GM23338 (cell line): ENCODE data around the gene ZNF697. TPM values are rescaled to one million over a fixed set of nuclear protein-coding genes. Genes with fewer than 3 reads are reported as not detected.
"Not testable (repeated sequence)": the region's sequence is repeated elsewhere in the genome, so short reads cannot be mapped to it uniquely, and the experiment has no call there.

ENCODE experiments used
- ATAC-seq: fragments of 200-7000 bp; cut with Tn5 transposase; 3 replicates; pipeline ENCODE4 v1.9.1; 2020
- DNase-seq: peaks from one replicate; pipeline ENCODE4 v3.0.0-alpha.2; 2015; ENCODE audit warnings: low spot score
- H2AFZ ChIP-seq: fragments of 200-600 bp; sonication (generic); 2 replicates; pipeline ENCODE4 v1.8.0; 2016; ENCODE audit warnings: antibody characterized with exemption, mild to moderate bottlenecking, moderate library complexity
- H3F3A ChIP-seq: fragments of 200-600 bp; sonication (generic); replicated peaks from 2 replicates; pipeline ENCODE4 v1.8.0; 2017; ENCODE audit warnings: antibody characterized with exemption, mixed run types, low read depth
- H3K27ac ChIP-seq: fragments of 200-600 bp; sonication (generic); 2 replicates; pipeline ENCODE4 v1.6.1; 2016; ENCODE audit warnings: low read depth
- H3K27me3 ChIP-seq: fragments of 200-600 bp; sonication (generic); 2 replicates; pipeline ENCODE4 v1.8.0; 2016; ENCODE audit warnings: mild to moderate bottlenecking, mixed run types, moderate library complexity; ENCODE audit not compliant: insufficient read depth
- H3K36me3 ChIP-seq: fragments of 200-600 bp; sonication (generic); 2 replicates; pipeline ENCODE4 v1.8.0; 2016; ENCODE audit warnings: mild to moderate bottlenecking; ENCODE audit not compliant: insufficient read depth
- H3K4me1 ChIP-seq: fragments of 200-600 bp; sonication (generic); 2 replicates; pipeline ENCODE4 v1.8.0; 2016; ENCODE audit warnings: mild to moderate bottlenecking, moderate library complexity; ENCODE audit not compliant: insufficient read depth
- H3K4me2 ChIP-seq: fragments of 200-600 bp; sonication (generic); 2 replicates; pipeline ENCODE4 v1.7.1; 2017; ENCODE audit warnings: mixed run types
- H3K4me3 ChIP-seq: fragments of 200-600 bp; sonication (generic); 2 replicates; pipeline ENCODE4 v1.6.1; 2016; ENCODE audit warnings: mixed run types
- H3K79me2 ChIP-seq: fragments of 200-600 bp; sonication (generic); replicated peaks from 2 replicates; pipeline ENCODE4 v1.8.0; 2017; ENCODE audit warnings: mild to moderate bottlenecking; ENCODE audit not compliant: insufficient read depth
- H3K9me2 ChIP-seq: fragments of 200-600 bp; sonication (generic); 2 replicates; pipeline ENCODE4 v1.8.0; 2017; ENCODE audit not compliant: insufficient read depth
- H4K20me1 ChIP-seq: fragments of 200-600 bp; sonication (generic); replicated peaks from 2 replicates; pipeline ENCODE4 v1.8.0; 2017; ENCODE audit warnings: mild to moderate bottlenecking; ENCODE audit not compliant: insufficient read depth
- H3K27ac Mint-ChIP-seq: 2 replicates; pipeline ENCODE4 v1.8.0; 2020; ENCODE audit warnings: inconsistent platforms, mild to moderate bottlenecking, moderate library complexity, mixed read lengths
- H3K27me3 Mint-ChIP-seq: 3 replicates; pipeline ENCODE4 v1.8.0; 2022; ENCODE audit warnings: low read depth, mild to moderate bottlenecking, moderate library complexity, mixed read lengths, inconsistent platforms; ENCODE audit not compliant: insufficient read depth, poor library complexity
- H3K36me3 Mint-ChIP-seq: 3 replicates; pipeline ENCODE4 v1.8.0; 2021; ENCODE audit warnings: low read depth, mild to moderate bottlenecking, inconsistent platforms, moderate library complexity, mixed read lengths
- H3K4me1 Mint-ChIP-seq: 3 replicates; pipeline ENCODE4 v1.8.0; 2020; ENCODE audit warnings: mild to moderate bottlenecking, inconsistent platforms, mixed read lengths
- H3K4me3 Mint-ChIP-seq: 3 replicates; pipeline ENCODE4 v1.8.0; 2021; ENCODE audit warnings: moderate library complexity, mild to moderate bottlenecking, inconsistent platforms, mixed read lengths
- H3K9me3 Mint-ChIP-seq: 3 replicates; pipeline ENCODE4 v1.8.0; 2020; ENCODE audit warnings: moderate library complexity, mild to moderate bottlenecking, inconsistent platforms, mixed read lengths
- CREB1 ChIP-seq: fragments of 250-450 bp; sonication (Bioruptor Pico); IDR thresholded peaks from 2 replicates; pipeline ENCODE4 v1.5.0; 2020; ENCODE audit warnings: low read depth, mild to moderate bottlenecking, moderate library complexity
- EZH2 ChIP-seq: fragments of 200-600 bp; sonication (generic); IDR thresholded peaks from one replicate; pipeline ENCODE4 v1.8.0; 2017; ENCODE audit warnings: antibody characterized with exemption, mild to moderate bottlenecking, low read depth; ENCODE audit not compliant: unreplicated experiment
- NANOG ChIP-seq: IDR thresholded peaks from 2 replicates; pipeline ENCODE4 v1.6.1; 2016; ENCODE audit warnings: antibody characterized with exemption, borderline replicate concordance
- STAT1 ChIP-seq: IDR thresholded peaks from one replicate; pipeline ENCODE4 v1.6.1; 2016; ENCODE audit warnings: antibody characterized with exemption; ENCODE audit not compliant: unreplicated experiment
- ZNF114 ChIP-seq: fragments of 250-450 bp; sonication (Bioruptor Pico); IDR thresholded peaks from 2 replicates; pipeline ENCODE4 v1.5.0; 2020; ENCODE audit warnings: mild to moderate bottlenecking, moderate library complexity
- polyA plus RNA-seq: library from polyadenylated mRNA; unstranded; fragments of >200 nt; fragmentation: Nextera tagmentation; extraction: Ambion mirVana; gene quantifications from 2 replicates; pipeline ENCODE4 v1.2.1, GENCODE V29; 2016
- total RNA-seq: library from RNA; depleted of rRNA; stranded (reverse); fragments of >200 nt; shearing (Covaris generic); gene quantifications from 2 replicates; pipeline ENCODE4 v1.2.3, GENCODE V29; 2014
- TF ChIP-seq, protein P1 (sequence below): IDR thresholded peaks from one replicate; pipeline ENCODE4 v1.6.1; 2018; ENCODE audit warnings: antibody characterized with exemption; ENCODE audit not compliant: unreplicated experiment
- TF ChIP-seq, protein P2 (sequence below): IDR thresholded peaks from 2 replicates; pipeline ENCODE4 v1.6.1; 2016; ENCODE audit warnings: antibody characterized with exemption
- TF ChIP-seq, protein P3 (sequence below), 2 experiments: fragments of 200-600 bp in 1 of 2; sonication (generic) in 1 of 2; conservative IDR thresholded peaks; 2 replicates each; pipeline versions ENCODE4 v1.5.1 to v1.6.1; 2016 to 2017; ENCODE audit warnings: antibody characterized with exemption in 2 of 2, low read depth in 2 of 2, mild to moderate bottlenecking in 2 of 2, moderate library complexity in 1 of 2

The ZNF697 gene
- total and polyA plus RNA-seq, 2 experiments from 2014 or later, result 5.4 to 32.0 TPM

DNA sequence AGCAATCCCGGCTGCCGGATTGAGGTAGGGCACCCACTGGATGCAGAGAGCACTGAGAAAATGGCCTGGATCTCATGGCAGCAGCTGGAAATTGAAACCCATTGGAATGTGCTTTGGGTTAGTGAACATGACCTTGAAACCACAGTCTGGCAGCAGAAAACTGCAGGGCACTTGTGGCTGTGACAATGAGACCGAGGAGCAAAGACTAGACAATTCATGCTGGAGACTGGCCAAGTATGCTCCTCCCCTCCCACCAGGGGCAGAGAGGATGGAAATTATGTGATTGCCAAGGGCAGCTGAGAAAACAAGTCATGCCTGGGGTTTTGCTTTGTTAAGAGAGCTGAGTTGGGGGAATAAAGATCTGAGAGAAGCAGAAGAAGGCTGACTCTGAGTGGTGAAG, 60.7 kb downstream of the ZNF697 start:
- peaks cover 3% of the 10 kb centered on the region for H3K27me3 Mint-ChIP-seq
- DNase-seq (no peak), ATAC-seq (no peak)
- Histone ChIP-seq H3K79me2 (no peaks in the 10 kb centered on the region), H2AFZ (no peak overlapping the region), H3K27me3 (no peaks in the 10 kb centered on the region), H3K4me1 (no peaks in the 10 kb centered on the region), H3K9me2 (no peaks in the 10 kb centered on the region), H4K20me1 (no peaks in the 10 kb centered on the region), H3F3A (no peaks in the 10 kb centered on the region), H3K4me2 (no peak overlapping the region), H3K27ac (no peak overlapping the region), H3K4me3 (no peak overlapping the region), H3K36me3 (no peaks in the 10 kb centered on the region)
- no peaks in the 10 kb centered on the region for H3K4me1 Mint-ChIP-seq
- TF ChIP-seq NANOG (no peak), CREB1 (CRISPR knock-in tag) (no peak), EZH2 (no peak)
- TF ChIP-seq, protein P1, sequence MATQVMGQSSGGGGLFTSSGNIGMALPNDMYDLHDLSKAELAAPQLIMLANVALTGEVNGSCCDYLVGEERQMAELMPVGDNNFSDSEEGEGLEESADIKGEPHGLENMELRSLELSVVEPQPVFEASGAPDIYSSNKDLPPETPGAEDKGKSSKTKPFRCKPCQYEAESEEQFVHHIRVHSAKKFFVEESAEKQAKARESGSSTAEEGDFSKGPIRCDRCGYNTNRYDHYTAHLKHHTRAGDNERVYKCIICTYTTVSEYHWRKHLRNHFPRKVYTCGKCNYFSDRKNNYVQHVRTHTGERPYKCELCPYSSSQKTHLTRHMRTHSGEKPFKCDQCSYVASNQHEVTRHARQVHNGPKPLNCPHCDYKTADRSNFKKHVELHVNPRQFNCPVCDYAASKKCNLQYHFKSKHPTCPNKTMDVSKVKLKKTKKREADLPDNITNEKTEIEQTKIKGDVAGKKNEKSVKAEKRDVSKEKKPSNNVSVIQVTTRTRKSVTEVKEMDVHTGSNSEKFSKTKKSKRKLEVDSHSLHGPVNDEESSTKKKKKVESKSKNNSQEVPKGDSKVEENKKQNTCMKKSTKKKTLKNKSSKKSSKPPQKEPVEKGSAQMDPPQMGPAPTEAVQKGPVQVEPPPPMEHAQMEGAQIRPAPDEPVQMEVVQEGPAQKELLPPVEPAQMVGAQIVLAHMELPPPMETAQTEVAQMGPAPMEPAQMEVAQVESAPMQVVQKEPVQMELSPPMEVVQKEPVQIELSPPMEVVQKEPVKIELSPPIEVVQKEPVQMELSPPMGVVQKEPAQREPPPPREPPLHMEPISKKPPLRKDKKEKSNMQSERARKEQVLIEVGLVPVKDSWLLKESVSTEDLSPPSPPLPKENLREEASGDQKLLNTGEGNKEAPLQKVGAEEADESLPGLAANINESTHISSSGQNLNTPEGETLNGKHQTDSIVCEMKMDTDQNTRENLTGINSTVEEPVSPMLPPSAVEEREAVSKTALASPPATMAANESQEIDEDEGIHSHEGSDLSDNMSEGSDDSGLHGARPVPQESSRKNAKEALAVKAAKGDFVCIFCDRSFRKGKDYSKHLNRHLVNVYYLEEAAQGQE, result no peak
- TF ChIP-seq, protein P2, sequence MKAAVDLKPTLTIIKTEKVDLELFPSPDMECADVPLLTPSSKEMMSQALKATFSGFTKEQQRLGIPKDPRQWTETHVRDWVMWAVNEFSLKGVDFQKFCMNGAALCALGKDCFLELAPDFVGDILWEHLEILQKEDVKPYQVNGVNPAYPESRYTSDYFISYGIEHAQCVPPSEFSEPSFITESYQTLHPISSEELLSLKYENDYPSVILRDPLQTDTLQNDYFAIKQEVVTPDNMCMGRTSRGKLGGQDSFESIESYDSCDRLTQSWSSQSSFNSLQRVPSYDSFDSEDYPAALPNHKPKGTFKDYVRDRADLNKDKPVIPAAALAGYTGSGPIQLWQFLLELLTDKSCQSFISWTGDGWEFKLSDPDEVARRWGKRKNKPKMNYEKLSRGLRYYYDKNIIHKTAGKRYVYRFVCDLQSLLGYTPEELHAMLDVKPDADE, result no peak
- no peaks in the 10 kb centered on the region for H3K36me3 Mint-ChIP-seq
- H3K9me3 Mint-ChIP-seq, result no peaks in the 10 kb centered on the region
- H3K4me3 Mint-ChIP-seq, result no peak overlapping the region
- no peak overlapping the region for H3K27ac Mint-ChIP-seq

DNA sequence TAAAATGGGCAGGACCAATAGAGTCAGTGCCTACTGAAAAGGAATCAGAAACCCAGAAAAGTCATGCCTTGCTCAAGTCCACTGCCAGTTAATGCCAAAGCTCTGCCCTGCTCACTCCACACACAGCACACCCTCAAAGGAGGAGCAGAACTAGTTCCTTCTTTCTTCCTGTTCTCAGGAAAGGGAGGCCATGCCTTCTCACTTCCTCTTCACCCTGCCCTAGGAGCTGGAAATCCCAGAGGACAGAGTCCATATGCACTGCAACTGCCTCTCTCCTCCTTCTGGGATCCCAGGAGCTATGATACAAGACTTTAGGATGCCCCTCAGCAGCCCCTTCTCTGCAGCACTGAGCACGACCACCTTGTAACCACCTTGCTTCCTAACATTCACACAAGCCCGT, 62.3 kb downstream of the ZNF697 start:
- H3K27me3 Mint-ChIP-seq, H3K4me1 ChIP-seq, H3F3A ChIP-seq, H3K27ac Mint-ChIP-seq, H3K27me3 ChIP-seq, H3K4me1 Mint-ChIP-seq, ATAC-seq, H3K9me2 ChIP-seq, H3K27ac ChIP-seq, H3K4me2 ChIP-seq, H3K79me2 ChIP-seq, H3K9me3 Mint-ChIP-seq, H4K20me1 ChIP-seq, H3K36me3 Mint-ChIP-seq, H2AFZ ChIP-seq, DNase-seq, H3K4me3 ChIP-seq, H3K36me3 ChIP-seq, H3K4me3 Mint-ChIP-seq: not testable (repeated sequence)

DNA sequence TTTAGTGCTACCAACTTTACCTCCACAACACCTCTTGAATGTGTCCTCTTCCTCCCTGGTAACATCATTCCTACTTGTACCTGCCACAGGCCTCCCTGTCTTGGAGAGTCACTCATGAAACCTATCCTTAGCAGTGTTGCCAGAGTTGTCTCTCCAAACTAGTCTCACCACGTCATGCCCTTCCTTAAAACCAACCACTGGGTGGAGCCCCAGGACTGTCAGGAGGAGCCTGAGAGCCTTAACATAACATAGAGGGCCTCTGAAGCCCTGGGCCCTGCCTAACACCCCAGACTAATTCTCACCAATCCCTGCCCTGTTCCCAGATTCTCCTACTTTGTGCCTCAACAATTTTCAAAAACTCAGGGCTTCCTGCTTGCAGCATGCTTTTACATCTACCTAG, 65.3 kb downstream of the ZNF697 start:
- Mint-ChIP-seq H3K36me3 (no peaks in the 10 kb centered on the region), H3K9me3 (peaks cover 4% of the 10 kb centered on the region; the same call in 2 of the 3 replicates), H3K4me1 (peaks cover 4% of the 10 kb centered on the region), H3K27ac (no peak overlapping the region), H3K27me3 (peaks cover 5% of the 10 kb centered on the region), H3K4me3 (no peak overlapping the region)
- Histone ChIP-seq H3F3A (no peaks in the 10 kb centered on the region), H2AFZ (peak overlapping the region; percentile 75; the same call in 1 of the 2 replicates), H4K20me1 (no peaks in the 10 kb centered on the region), H3K4me2 (no peak overlapping the region), H3K9me2 (no peaks in the 10 kb centered on the region), H3K79me2 (no peaks in the 10 kb centered on the region), H3K4me1 (no peaks in the 10 kb centered on the region; the same call in 1 of the 2 replicates), H3K27me3 (no peaks in the 10 kb centered on the region), H3K27ac (no peak overlapping the region), H3K36me3 (no peaks in the 10 kb centered on the region), H3K4me3 (no peak overlapping the region)
- ATAC-seq, result peak; percentile 99
- TF ChIP-seq, protein P3, sequence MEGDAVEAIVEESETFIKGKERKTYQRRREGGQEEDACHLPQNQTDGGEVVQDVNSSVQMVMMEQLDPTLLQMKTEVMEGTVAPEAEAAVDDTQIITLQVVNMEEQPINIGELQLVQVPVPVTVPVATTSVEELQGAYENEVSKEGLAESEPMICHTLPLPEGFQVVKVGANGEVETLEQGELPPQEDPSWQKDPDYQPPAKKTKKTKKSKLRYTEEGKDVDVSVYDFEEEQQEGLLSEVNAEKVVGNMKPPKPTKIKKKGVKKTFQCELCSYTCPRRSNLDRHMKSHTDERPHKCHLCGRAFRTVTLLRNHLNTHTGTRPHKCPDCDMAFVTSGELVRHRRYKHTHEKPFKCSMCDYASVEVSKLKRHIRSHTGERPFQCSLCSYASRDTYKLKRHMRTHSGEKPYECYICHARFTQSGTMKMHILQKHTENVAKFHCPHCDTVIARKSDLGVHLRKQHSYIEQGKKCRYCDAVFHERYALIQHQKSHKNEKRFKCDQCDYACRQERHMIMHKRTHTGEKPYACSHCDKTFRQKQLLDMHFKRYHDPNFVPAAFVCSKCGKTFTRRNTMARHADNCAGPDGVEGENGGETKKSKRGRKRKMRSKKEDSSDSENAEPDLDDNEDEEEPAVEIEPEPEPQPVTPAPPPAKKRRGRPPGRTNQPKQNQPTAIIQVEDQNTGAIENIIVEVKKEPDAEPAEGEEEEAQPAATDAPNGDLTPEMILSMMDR (conservative IDR thresholded peaks at IDR 0.05; ENCODE audit: low read depth in 2 of 2), result peak; percentile 69 to 91
- TF ChIP-seq NANOG, result no peak
- no peak for TF ChIP-seq EZH2
- TF ChIP-seq ZNF114, result no peak
- peak; percentile 61; the same call in 1 of the 2 replicates for TF ChIP-seq CREB1 (CRISPR knock-in tag)
- no peak for TF ChIP-seq STAT1
- DNase-seq, result peak; percentile 92

DNA sequence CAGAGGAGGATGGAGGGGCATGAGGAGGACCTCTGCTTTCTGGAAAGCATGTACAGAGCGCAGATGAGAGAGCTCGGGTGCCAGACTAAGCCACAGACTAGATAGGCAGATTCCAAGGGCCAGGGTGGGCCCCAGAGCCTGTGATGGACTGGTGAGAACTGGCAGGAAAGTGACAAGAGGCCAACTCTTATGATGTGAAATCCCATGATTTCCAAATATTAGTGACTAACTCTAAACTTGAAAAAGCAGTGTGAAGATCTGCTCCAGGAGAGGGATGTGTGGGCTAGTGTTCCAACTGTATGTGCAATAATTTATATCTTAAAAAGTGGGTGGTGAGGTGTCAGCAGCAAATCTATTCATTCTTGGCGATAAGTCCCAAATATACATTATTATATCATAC, 67.0 kb downstream of the ZNF697 start:
- not testable (repeated sequence) for H3K4me3 ChIP-seq, H3K4me1 Mint-ChIP-seq, H3K79me2 ChIP-seq, ATAC-seq, H3K9me3 Mint-ChIP-seq, H3K27ac Mint-ChIP-seq, H3F3A ChIP-seq, H3K4me2 ChIP-seq, H3K36me3 ChIP-seq, DNase-seq, H3K4me1 ChIP-seq, H3K36me3 Mint-ChIP-seq, H3K4me3 Mint-ChIP-seq, H3K27me3 ChIP-seq, H3K9me2 ChIP-seq, H3K27ac ChIP-seq, H4K20me1 ChIP-seq, H2AFZ ChIP-seq, H3K27me3 Mint-ChIP-seq
